Fibroblast of lung (primary cell): Measurements from ENCODE around the gene ACE.

Experiments
- CTCF ChIP-seq, 2 donors: IDR thresholded peaks in 1 of 2; conservative IDR thresholded peaks in 1 of 2; 1 replicate in 1 of 2; 2 replicates in 1 of 2; pipeline ENCODE4 v1.5.1; 2011 to 2012; ENCODE audit warnings: low read length in 2 of 2, control low read depth in 1 of 2, inconsistent platforms in 1 of 2, low read depth in 1 of 2, mild to moderate bottlenecking in 1 of 2
- EZH2 ChIP-seq: IDR thresholded peaks from 2 replicates; pipeline ENCODE4 v1.5.1; 2012; ENCODE audit warnings: low read length, control low read depth, mild to moderate bottlenecking; ENCODE audit errors: missing control alignments

GRCh38 chr17:63534816-63535455, 58.1 kb downstream of the ACE start:
- no peak for TF ChIP-seq CTCF (conservative IDR thresholded peaks at IDR 0.05 in 1 of 2, IDR thresholded peaks at IDR 0.05 in 1 of 2; ENCODE audit: low read depth in 1 of 2, low read length in 2 of 2)
- no peak for TF ChIP-seq EZH2
